CD4-positive, CD25-positive, alpha-beta regulatory T cell (primary cell): ENCODE data around the gene SMIM9. TPM values are rescaled to one million over a fixed set of nuclear protein-coding genes. Genes with fewer than 3 reads are reported as not detected.
"Not testable (repeated sequence)": the region's sequence is repeated elsewhere in the genome, so short reads cannot be mapped to it uniquely, and the experiment has no call there.

Experiments
- ATAC-seq, 2 donors: fragments of 150-1000 bp; cut with Tn5 transposase; one replicate each; pipeline ENCODE4 v1.10.0; 2021; ENCODE audit warnings: low read depth in 2 of 2, moderate number of reproducible peaks in 2 of 2, moderate library complexity in 1 of 2
- DNase-seq, 3 donors: peaks; one replicate each; pipeline versions ENCODE4 v3.0.0 to v3.0.0-alpha.2; 2012 to 2022; ENCODE audit warnings: mixed read lengths in 1 of 3
- H3K27ac ChIP-seq: one replicate; pipeline ENCODE4 v1.7.0; 2013; ENCODE audit warnings: mild to moderate bottlenecking, low read length; ENCODE audit not compliant: insufficient read depth, poor library complexity, severe bottlenecking
- H3K27me3 ChIP-seq: one replicate; pipeline ENCODE4 v1.7.0; 2013; ENCODE audit warnings: low read length; ENCODE audit not compliant: control insufficient read depth, insufficient read depth
- H3K36me3 ChIP-seq: one replicate; pipeline ENCODE4 v1.7.0; 2013; ENCODE audit warnings: mild to moderate bottlenecking, low read length, moderate library complexity; ENCODE audit not compliant: control insufficient read depth, insufficient read depth
- H3K4me1 ChIP-seq: 2 replicates; pipeline ENCODE4 v1.7.0; 2013; ENCODE audit warnings: mild to moderate bottlenecking, low read length; ENCODE audit not compliant: insufficient read depth, control insufficient read depth, poor library complexity, severe bottlenecking
- H3K4me3 ChIP-seq: one replicate; pipeline ENCODE4 v1.7.0; 2013; ENCODE audit warnings: low read depth, mild to moderate bottlenecking, low read length, moderate library complexity
- H3K9me3 ChIP-seq, 2 experiments: 1 replicate in 1 of 2; 2 replicates in 1 of 2; pipeline ENCODE4 v1.7.0; 2013; ENCODE audit warnings: low read length in 2 of 2, mild to moderate bottlenecking in 1 of 2, moderate library complexity in 1 of 2; ENCODE audit not compliant: control insufficient read depth in 2 of 2
- H3K27ac Mint-ChIP-seq, 3 donors: one replicate each; pipeline ENCODE4 v1.8.0; 2020 to 2022; ENCODE audit warnings: mild to moderate bottlenecking in 3 of 3, mixed read lengths in 3 of 3, moderate library complexity in 2 of 3
- H3K27me3 Mint-ChIP-seq: one replicate; pipeline ENCODE4 v1.8.0; 2022; ENCODE audit warnings: mild to moderate bottlenecking, mixed read lengths
- H3K36me3 Mint-ChIP-seq: one replicate; pipeline ENCODE4 v1.8.0; 2020; ENCODE audit warnings: mixed read lengths
- H3K4me1 Mint-ChIP-seq, 4 donors: one replicate each; pipeline ENCODE4 v1.8.0; 2020 to 2022; ENCODE audit warnings: mixed read lengths in 4 of 4, mild to moderate bottlenecking in 1 of 4
- H3K4me3 Mint-ChIP-seq, 4 donors: one replicate each; pipeline ENCODE4 v1.8.0; 2020 to 2022; ENCODE audit warnings: mild to moderate bottlenecking in 4 of 4, mixed read lengths in 4 of 4, moderate library complexity in 3 of 4
- H3K9me3 Mint-ChIP-seq, 7 donors: one replicate each; pipeline ENCODE4 v1.8.0; 2020 to 2022; ENCODE audit warnings: mixed read lengths in 7 of 7, mild to moderate bottlenecking in 3 of 7, moderate library complexity in 2 of 7
- polyA plus RNA-seq, 4 donors: library from polyadenylated mRNA; unstranded; fragments of 300-500 nt; fragmentation: Illumina TruSeq; gene quantifications; one replicate each; pipeline ENCODE4 v1.2.3, GENCODE V29; 2021
- total RNA-seq: library from RNA; stranded (reverse); gene quantifications from one replicate; pipeline ENCODE4 v1.2.3, GENCODE V29; 2022

SMIM9 gene
- not detected for total RNA-seq
- polyA plus RNA-seq, result not detected

DNA sequence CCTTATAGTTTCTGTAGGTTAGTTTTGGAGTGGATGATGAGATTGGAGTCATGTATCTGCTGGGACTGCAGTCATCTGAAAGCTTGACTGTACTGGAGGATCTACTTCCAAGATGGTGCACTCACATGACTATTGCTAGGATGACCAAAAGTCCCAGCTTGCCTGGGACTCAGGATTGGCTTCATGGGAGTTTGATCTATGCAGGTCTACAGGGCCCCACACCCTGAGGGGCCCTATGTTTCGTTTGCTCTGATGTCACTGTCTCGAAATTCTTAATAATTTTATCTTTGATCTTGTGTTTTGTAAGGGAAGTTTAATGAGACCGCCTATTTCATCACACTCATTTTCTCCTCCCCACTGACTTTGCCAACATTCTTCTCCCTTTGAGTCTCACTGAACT, at the start of gene SMIM9:
Gene SMIM9, minus strand, starts transcription at position 101 of the 400 bp plus-strand sequence. CDS start 3,806 bp downstream, outside the sequence.
- no peaks in the 10 kb centered on the region for H3K9me3 Mint-ChIP-seq
- DNase-seq, result no peak
- H3K27ac Mint-ChIP-seq, result no peak within 1 kb of the TSS
- no peak within 1 kb of the TSS for H3K27ac ChIP-seq
- H3K9me3 ChIP-seq, result no peaks in the 10 kb centered on the region
- no peaks in the 10 kb centered on the region for H3K36me3 ChIP-seq
- peaks cover 2% of the 10 kb centered on the region for H3K27me3 ChIP-seq
- H3K27me3 Mint-ChIP-seq, result no peaks in the 10 kb centered on the region
- ATAC-seq, result no peak
- H3K4me1 Mint-ChIP-seq, result no peaks in the 10 kb centered on the region
- H3K36me3 Mint-ChIP-seq, result no peaks in the 10 kb centered on the region
- H3K4me3 Mint-ChIP-seq, result no peak within 1 kb of the TSS
- no peak within 1 kb of the TSS for H3K4me3 ChIP-seq
- H3K4me1 ChIP-seq, result no peaks in the 10 kb centered on the region

DNA sequence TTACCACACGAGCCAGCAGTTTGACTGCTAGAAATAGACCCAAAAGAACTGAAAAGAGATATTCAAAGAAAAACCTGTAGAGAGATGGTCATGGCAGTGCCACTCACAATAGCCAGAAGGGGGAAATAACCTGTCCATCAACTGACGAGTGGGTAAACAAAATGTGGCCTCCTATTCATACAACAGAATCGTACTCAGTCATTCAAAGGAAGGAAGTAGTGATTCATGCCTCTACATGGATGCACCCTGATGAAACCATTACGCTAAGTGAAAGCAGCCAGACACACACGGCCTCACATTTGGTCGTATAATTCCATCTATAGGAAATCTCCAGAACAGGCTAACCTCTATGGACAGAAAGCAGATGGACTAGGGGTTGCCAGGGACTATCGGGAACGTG, 49.6 kb upstream of the SMIM9 start:
- not testable (repeated sequence) for H3K27me3 Mint-ChIP-seq, H3K4me1 Mint-ChIP-seq, H3K36me3 Mint-ChIP-seq, H3K4me1 ChIP-seq, H3K27ac Mint-ChIP-seq, H3K9me3 Mint-ChIP-seq, H3K4me3 ChIP-seq, H3K27ac ChIP-seq, H3K27me3 ChIP-seq, H3K9me3 ChIP-seq, H3K4me3 Mint-ChIP-seq, H3K36me3 ChIP-seq, ATAC-seq, DNase-seq

GRCh38 chrX:154873329-154873728, 38.9 kb upstream of the SMIM9 start:
- H3K36me3 ChIP-seq, result no peaks in the 10 kb centered on the region
- Mint-ChIP-seq H3K36me3 (no peaks in the 10 kb centered on the region), H3K27me3 (no peaks in the 10 kb centered on the region), H3K9me3 (peaks cover 0 to 10% (median 4%) of the 10 kb centered on the region in 7 donors), H3K27ac (no peak overlapping the region), H3K4me3 (no peak overlapping the region), H3K4me1 (no peaks in the 10 kb centered on the region)
- no peak overlapping the region for H3K27ac ChIP-seq
- H3K4me3 ChIP-seq, result no peak overlapping the region
- DNase-seq, result no peak
- H3K4me1 ChIP-seq, result no peaks in the 10 kb centered on the region
- H3K9me3 ChIP-seq, result no peaks in the 10 kb centered on the region
- no peaks in the 10 kb centered on the region for H3K27me3 ChIP-seq
- ATAC-seq, result no peak

DNA sequence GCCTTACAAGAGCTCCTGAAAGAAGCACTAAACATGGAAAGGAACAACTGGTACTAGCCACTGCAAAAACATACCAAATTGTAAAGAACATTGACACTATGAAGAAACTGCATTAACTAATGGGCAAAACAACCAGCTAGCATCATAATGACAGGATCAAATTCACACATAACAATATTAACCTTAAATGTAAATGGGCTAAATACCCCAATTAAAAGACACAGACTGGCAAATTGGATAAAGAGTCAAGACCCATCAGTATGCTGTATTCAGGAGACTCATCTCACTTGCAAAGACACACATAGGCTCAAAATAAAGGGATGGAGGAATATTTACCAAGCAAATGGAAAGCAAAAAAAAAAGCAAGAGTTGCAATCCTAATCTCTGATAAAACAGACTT, 34.1 kb upstream of the SMIM9 start:
- not testable (repeated sequence) for H3K4me3 ChIP-seq, DNase-seq, H3K9me3 ChIP-seq, H3K27me3 ChIP-seq, H3K36me3 ChIP-seq, H3K4me1 ChIP-seq, ATAC-seq, H3K4me1 Mint-ChIP-seq, H3K27ac ChIP-seq, H3K27me3 Mint-ChIP-seq, H3K36me3 Mint-ChIP-seq, H3K4me3 Mint-ChIP-seq
- peak overlapping the region in 1 of 3 donors; percentile 43 for H3K27ac Mint-ChIP-seq
- peaks cover 0 to 24% (median 5%) of the 10 kb centered on the region in 7 donors for H3K9me3 Mint-ChIP-seq

DNA sequence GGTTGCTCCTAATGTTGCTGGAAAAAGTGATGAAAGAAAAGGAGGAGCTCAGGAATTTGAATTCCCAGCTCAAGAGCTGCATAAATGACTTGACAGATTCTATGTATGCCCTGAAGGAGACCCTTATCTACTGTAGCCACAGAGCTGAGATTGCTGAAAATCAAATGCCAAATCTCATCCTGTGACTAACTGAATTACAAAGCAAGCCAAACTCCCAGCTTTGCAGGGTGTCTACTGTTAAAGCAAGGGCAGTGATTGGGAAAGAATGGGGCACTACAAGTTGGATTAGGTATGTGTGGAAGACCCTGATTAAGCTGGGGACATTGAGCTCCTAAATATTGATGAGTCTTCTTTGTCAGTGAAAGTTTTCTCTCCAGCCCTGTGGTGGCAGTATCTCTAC, 20.8 kb upstream of the SMIM9 start:
- Histone ChIP-seq H3K36me3 (no peaks in the 10 kb centered on the region), H3K4me3 (no peak overlapping the region), H3K9me3 (no peaks in the 10 kb centered on the region), H3K4me1 (no peaks in the 10 kb centered on the region), H3K27ac (no peak overlapping the region), H3K27me3 (no peaks in the 10 kb centered on the region)
- ATAC-seq (no peak), DNase-seq (no peak)
- no peak overlapping the region for H3K27ac Mint-ChIP-seq
- H3K9me3 Mint-ChIP-seq, result no peaks in the 10 kb centered on the region
- H3K27me3 Mint-ChIP-seq, result no peaks in the 10 kb centered on the region
- H3K4me1 Mint-ChIP-seq, result no peaks in the 10 kb centered on the region
- H3K36me3 Mint-ChIP-seq, result peaks cover 8% of the 10 kb centered on the region
- H3K4me3 Mint-ChIP-seq, result no peak overlapping the region

GRCh38 chrX:154850957-154851611, 16.6 kb upstream of the SMIM9 start:
- no peaks in the 10 kb centered on the region for H3K4me1 Mint-ChIP-seq
- DNase-seq, result no peak
- no peak for ATAC-seq
- Histone ChIP-seq H3K4me3 (no peak overlapping the region), H3K36me3 (no peaks in the 10 kb centered on the region), H3K9me3 (no peaks in the 10 kb centered on the region), H3K27me3 (no peaks in the 10 kb centered on the region), H3K4me1 (no peaks in the 10 kb centered on the region), H3K27ac (no peak overlapping the region)
- H3K4me3 Mint-ChIP-seq, result no peak overlapping the region
- peaks cover 0 to 3% (median 0%) of the 10 kb centered on the region in 7 donors for H3K9me3 Mint-ChIP-seq
- H3K36me3 Mint-ChIP-seq, result peaks cover 2% of the 10 kb centered on the region
- no peaks in the 10 kb centered on the region for H3K27me3 Mint-ChIP-seq
- H3K27ac Mint-ChIP-seq, result no peak overlapping the region

DNA sequence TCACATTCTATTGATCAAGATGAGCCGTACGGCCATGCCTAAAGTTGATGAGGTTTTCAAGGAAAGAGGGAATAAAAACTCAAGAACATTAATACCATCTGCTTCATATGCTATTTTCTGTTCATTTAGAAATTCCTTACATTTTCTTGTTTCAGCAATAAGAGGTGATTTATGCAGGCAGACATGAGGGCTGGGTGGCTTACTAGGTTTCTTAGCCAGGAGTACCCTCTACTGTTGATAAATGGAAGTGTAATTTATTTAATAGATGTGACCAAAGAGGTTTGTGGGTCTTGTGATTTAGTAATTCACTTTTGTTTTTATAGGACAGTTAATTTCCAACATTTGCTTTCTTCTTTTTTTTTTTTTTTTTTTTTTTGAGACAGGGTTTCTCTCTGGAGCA, 6.4 kb upstream of the SMIM9 start:
- no peak overlapping the region for H3K27ac ChIP-seq
- no peaks in the 10 kb centered on the region for H3K4me1 Mint-ChIP-seq
- peak in 2 of 3 donors; percentile 49 to 71 for DNase-seq

DNA sequence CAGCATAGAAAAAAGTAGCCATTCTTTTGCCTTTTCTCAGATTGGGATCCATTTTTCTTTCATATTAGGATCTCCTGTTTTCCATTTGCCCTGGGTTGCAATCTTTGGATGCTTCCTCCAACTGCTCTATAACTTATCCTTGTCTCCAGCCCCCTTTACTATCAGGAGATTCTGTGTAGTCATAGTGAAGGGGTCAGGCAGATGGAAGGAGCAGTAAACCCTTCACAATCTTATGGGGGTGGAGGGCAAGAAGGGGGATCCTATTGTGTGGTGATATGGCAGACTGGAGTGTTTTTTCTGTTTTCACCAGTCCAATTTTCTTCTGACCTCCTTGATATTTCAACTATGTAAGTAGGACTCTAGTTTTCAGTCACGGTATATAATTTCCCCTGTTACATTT, 1.7 kb upstream of the SMIM9 start:
- Mint-ChIP-seq H3K36me3 (no peaks in the 10 kb centered on the region), H3K27ac (no peak overlapping the region), H3K9me3 (no peaks in the 10 kb centered on the region), H3K4me1 (no peaks in the 10 kb centered on the region), H3K4me3 (no peak overlapping the region), H3K27me3 (no peaks in the 10 kb centered on the region)
- ATAC-seq, result no peak
- Histone ChIP-seq H3K27me3 (peaks cover 2% of the 10 kb centered on the region), H3K27ac (no peak overlapping the region), H3K4me3 (no peak overlapping the region), H3K4me1 (no peaks in the 10 kb centered on the region), H3K36me3 (no peaks in the 10 kb centered on the region), H3K9me3 (no peaks in the 10 kb centered on the region)
- no peak for DNase-seq

More for the DNA sequence above, 6.4 kb upstream of the SMIM9 start:
- Histone ChIP-seq H3K36me3 (no peaks in the 10 kb centered on the region), H3K4me3 (no peak overlapping the region), H3K27me3 (no peaks in the 10 kb centered on the region), H3K9me3 (no peaks in the 10 kb centered on the region), H3K4me1 (no peaks in the 10 kb centered on the region)
- no peaks in the 10 kb centered on the region for H3K36me3 Mint-ChIP-seq
- no peak overlapping the region for H3K4me3 Mint-ChIP-seq
- no peaks in the 10 kb centered on the region for H3K27me3 Mint-ChIP-seq
- no peak overlapping the region for H3K27ac Mint-ChIP-seq
- peak; percentile 43 to 64 for ATAC-seq
- no peaks in the 10 kb centered on the region for H3K9me3 Mint-ChIP-seq
